Lower leg skin (tissue), 4 donors: ENCODE data around the gene MAP1S. TPM values are rescaled to one million over a fixed set of nuclear protein-coding genes. Genes with fewer than 3 reads are reported as not detected.

Experiments used
- DNase-seq, 2 donors: peaks; one replicate each; pipeline ENCODE4 v3.0.0-alpha.2; 2019; ENCODE audit warnings: low spot score in 2 of 2
- H3K4me3 ChIP-seq: fragments of 200-600 bp; sonication (generic); 2 replicates; pipeline ENCODE4 v1.5.1; 2017; ENCODE audit warnings: mild to moderate bottlenecking, low read depth; ENCODE audit not compliant: poor library complexity, severe bottlenecking
- CTCF ChIP-seq, 3 donors: fragments of 450-650 bp; IDR thresholded peaks; one replicate each; pipeline ENCODE4 v1.5.1; 2016; ENCODE audit warnings: antibody characterized with exemption in 3 of 3, mild to moderate bottlenecking in 3 of 3, moderate library complexity in 2 of 3
- POLR2A ChIP-seq, 2 donors: fragments of 450-650 bp; IDR thresholded peaks; one replicate each; pipeline ENCODE4 v1.6.1; 2016 to 2017; ENCODE audit warnings: antibody characterized with exemption in 2 of 2, mild to moderate bottlenecking in 1 of 2, moderate library complexity in 1 of 2
- whole genome bisulfite sequencing, 2 donors: methylation state at CpG; one replicate each; pipeline ENCODE4 v1.1.5; 2018; 5-methylcytosine and 5-hydroxymethylcytosine counted together
- intact Hi-C: fragments of 100-400 bp; cut with DNase I; formaldehyde crosslinking; loops from one replicate; pipeline ENCODE4 v1.15.0; 2023; ENCODE audit warnings: low total_unique reads
- total RNA-seq, 4 donors: library from RNA; depleted of rRNA; stranded (reverse); fragments of >200 nt; gene quantifications; one replicate each; pipeline ENCODE4 v1.1.0, GENCODE V29; 2016

Gene MAP1S
- total RNA-seq, 4 donors from 2014 or later, result 10.8 to 32.7 (median 24.5) TPM

- no peak for DNase-seq
- intact Hi-C loops, result loop anchor here (5.0 kb wide), 1 partner anchor 1568 kb away; no protein-coding TSS in a partner anchor
- WGBS, 2 donors, result 85 to 90% methylated on average over 20 to 21 of the region's 21 CpGs
- TF ChIP-seq POLR2A (IDR thresholded peaks at IDR 0.05) (no peak), CTCF (IDR thresholded peaks at IDR 0.05) (no peak)
- H3K4me3 ChIP-seq, result no peak overlapping the region
Observed at GRCh38 chr19:17725422-17726078, 6.3 kb downstream of the MAP1S start.

GRCh38 chr19:17726136-17726741, 7.0 kb downstream of the MAP1S start:
- DNase-seq, result no peak
- 95 to 96% methylated on average over 57 to 59 of the region's 59 CpGs for WGBS, 2 donors
- intact Hi-C loops, result loop anchor here (5.0 kb wide), 1 partner anchor 1569 kb away; no protein-coding TSS in a partner anchor
- no peak overlapping the region for H3K4me3 ChIP-seq
- TF ChIP-seq POLR2A (IDR thresholded peaks at IDR 0.05), result no peak

GRCh38 chr19:17726964-17727773, 7.9 kb downstream of the MAP1S start:
- H3K4me3 ChIP-seq, result no peak overlapping the region
- 89 to 93% methylated on average over 25 to 35 of the region's 62 CpGs for WGBS, 2 donors
- intact Hi-C loops, result loop anchor here (5.0 kb wide), 1 partner anchor 1570 kb away; no protein-coding TSS in a partner anchor
- DNase-seq, result no peak
- TF ChIP-seq CTCF (IDR thresholded peaks at IDR 0.05) (no peak), POLR2A (IDR thresholded peaks at IDR 0.05) (no peak)

GRCh38 chr19:17727843-17728242, 8.6 kb downstream of the MAP1S start:
- no peak for DNase-seq
- TF ChIP-seq POLR2A (IDR thresholded peaks at IDR 0.05) (no peak), CTCF (IDR thresholded peaks at IDR 0.05) (no peak)
- no peak overlapping the region for H3K4me3 ChIP-seq
- intact Hi-C loops, result loop anchor here (5.0 kb wide), 1 partner anchor 1571 kb away; no protein-coding TSS in a partner anchor
- WGBS, 2 donors, result 92 to 94% methylated on average over 6 to 19 of the region's 19 CpGs

GRCh38 chr19:17733127-17733526, 13.8 kb downstream of the MAP1S start:
- intact Hi-C loops, result no loop called here
- no peak for TF ChIP-seq POLR2A (IDR thresholded peaks at IDR 0.05)
- WGBS, 2 donors, result 94 to 98% methylated on average over 12 to 18 of the region's 22 CpGs
- DNase-seq, result no peak
- no peak overlapping the region for H3K4me3 ChIP-seq

- WGBS, 2 donors, result 94 to 97% methylated on average over 16 of the region's 16 CpGs
- TF ChIP-seq POLR2A (IDR thresholded peaks at IDR 0.05) (no peak), CTCF (IDR thresholded peaks at IDR 0.05) (no peak)
- intact Hi-C loops, result no loop called here
- no peak for DNase-seq
- no peak overlapping the region for H3K4me3 ChIP-seq
Observed at GRCh38 chr19:17734146-17734545, 14.9 kb downstream of the MAP1S start.
